Activated CD8-positive, alpha-beta T cell treated with anti-CD3 and anti-CD28 coated beads, Interleukin-2, amount 10 ng/mL, durations not matched to agents 7 days and 5 days (primary cell): ENCODE measurements around the gene UBR2. TPM values are rescaled to one million over a fixed set of nuclear protein-coding genes. Genes with fewer than 3 reads are reported as not detected.
A peak's percentile ranks its signal among the peaks of the same experiment; 100 is the strongest.

Experiments used
- ATAC-seq: fragments of 150-1000 bp; cut with Tn5 transposase; one replicate; pipeline ENCODE4 v1.10.0; 2021; ENCODE audit warnings: moderate library complexity
- CTCF ChIA-PET: fragments of 350-600 bp; sonication (Branson Sonifier 250); formaldehyde crosslinking; loops from one replicate; lab custom pipeline; 2021; ENCODE audit warnings: antibody characterized with exemption; lab: Charles Lee
- POLR2A ChIA-PET: fragments of 350-600 bp; sonication (Branson Sonifier 250); formaldehyde crosslinking; loops from one replicate; lab custom pipeline; 2021; ENCODE audit warnings: antibody characterized with exemption; lab: Charles Lee
- DNase-seq: peaks from one replicate; pipeline ENCODE4 v3.0.0-alpha.2; 2020
- H3K27ac Mint-ChIP-seq: one replicate; pipeline ENCODE4 v1.8.0; 2021; ENCODE audit warnings: mild to moderate bottlenecking, mixed read lengths
- H3K27me3 Mint-ChIP-seq: one replicate; pipeline ENCODE4 v1.8.0; 2021; ENCODE audit warnings: low read depth, mixed read lengths
- H3K36me3 Mint-ChIP-seq: one replicate; pipeline ENCODE4 v1.8.0; 2021; ENCODE audit warnings: low read depth, mixed read lengths
- H3K4me1 Mint-ChIP-seq: one replicate; pipeline ENCODE4 v1.8.0; 2021; ENCODE audit warnings: low read depth, mixed read lengths
- H3K4me3 Mint-ChIP-seq: one replicate; pipeline ENCODE4 v1.8.0; 2021; ENCODE audit warnings: mild to moderate bottlenecking, mixed read lengths
- H3K9me3 Mint-ChIP-seq: one replicate; pipeline ENCODE4 v1.8.0; 2022; ENCODE audit warnings: mixed read lengths; ENCODE audit not compliant: insufficient read depth
- total RNA-seq, 2 experiments: library from RNA; stranded (reverse); gene quantifications; one replicate each; pipeline ENCODE4 v1.2.3, GENCODE V29; 2021

The UBR2 gene
- total RNA-seq, 2 experiments from 2014 or later = 23.6 to 24.8 TPM

DNA sequence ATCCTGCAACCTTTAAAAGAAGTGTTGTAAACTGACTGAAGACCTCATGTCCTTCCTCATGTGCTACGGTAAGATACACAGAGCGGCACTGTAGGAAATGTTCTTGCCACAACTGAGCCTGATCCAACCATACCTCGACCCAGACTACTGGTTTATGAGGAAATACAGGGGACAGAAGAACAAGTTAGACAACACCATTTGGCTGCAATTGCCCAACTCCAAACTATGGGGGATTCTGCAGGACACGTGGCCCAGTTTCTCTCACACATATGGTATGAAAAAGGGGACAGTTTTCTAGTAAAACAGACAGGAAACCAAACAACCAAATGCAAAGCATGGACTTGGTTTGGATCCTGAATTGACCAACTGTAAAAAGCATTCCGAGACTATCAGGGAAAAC, 148.1 kb downstream of the UBR2 start:
- Mint-ChIP-seq H3K4me3 (no peak overlapping the region), H3K27me3 (no peaks in the 10 kb centered on the region), H3K36me3 (peaks cover 2% of the 10 kb centered on the region)

DNA sequence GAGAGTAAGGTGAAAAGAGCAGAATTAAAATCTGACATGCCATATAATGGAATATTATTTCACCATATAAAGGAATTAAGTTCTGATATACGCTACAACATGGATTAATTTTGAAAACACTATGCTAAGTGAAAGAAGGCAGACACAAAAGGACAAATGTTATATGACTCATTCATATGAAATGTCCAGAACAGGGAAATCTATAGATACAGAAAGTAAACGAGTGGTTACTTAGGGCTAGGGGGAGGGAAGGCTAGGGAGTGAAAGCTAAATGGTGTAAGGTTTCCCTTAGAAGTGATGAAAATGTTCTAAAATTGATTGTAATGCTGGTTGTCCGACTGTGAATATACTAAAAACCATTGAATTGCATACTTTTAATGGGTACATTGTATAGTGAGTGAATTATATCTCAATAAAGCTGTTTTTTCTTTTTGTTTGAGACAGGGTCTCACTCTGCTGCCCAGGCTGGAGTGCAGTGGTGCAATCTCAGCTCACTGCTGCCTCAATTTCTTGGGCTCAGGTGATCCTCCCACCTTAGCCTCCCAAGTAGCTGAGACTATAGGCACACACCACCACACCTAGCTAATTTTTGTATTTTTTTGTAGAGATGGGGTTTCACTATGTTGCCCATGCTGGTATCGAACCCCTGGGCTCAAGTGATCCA, 150.4 kb downstream of the UBR2 start:
- DNase-seq (no peak), ATAC-seq (no peak)
- Mint-ChIP-seq H3K9me3 (peaks cover 12% of the 10 kb centered on the region), H3K27me3 (no peaks in the 10 kb centered on the region), H3K4me1 (no peaks in the 10 kb centered on the region), H3K27ac (no peak overlapping the region), H3K36me3 (peaks cover 2% of the 10 kb centered on the region), H3K4me3 (no peak overlapping the region)
- ChIA-PET POLR2A (interaction anchor here (0.6 to 0.7 kb wide), 3 partner anchors 11 to 49 kb away, joined by 3 read pairs; no protein-coding TSS in a partner anchor), CTCF (interaction anchor here (1.3 to 1.7 kb wide), 4 partner anchors 12 to 52 kb away, joined by 3 to 12 read pairs (median 4); no protein-coding TSS in a partner anchor)

More for the DNA sequence above, 148.1 kb downstream of the UBR2 start:
- ATAC-seq = no peak
- POLR2A ChIA-PET = no interaction called here
- Mint-ChIP-seq H3K27ac (no peak overlapping the region), H3K9me3 (peaks cover 12% of the 10 kb centered on the region), H3K4me1 (no peaks in the 10 kb centered on the region)
- DNase-seq = no peak
- CTCF ChIA-PET = interaction anchor here (0.8 to 1.1 kb wide), 2 partner anchors 14 to 50 kb away, joined by 3 read pairs; no protein-coding TSS in a partner anchor

DNA sequence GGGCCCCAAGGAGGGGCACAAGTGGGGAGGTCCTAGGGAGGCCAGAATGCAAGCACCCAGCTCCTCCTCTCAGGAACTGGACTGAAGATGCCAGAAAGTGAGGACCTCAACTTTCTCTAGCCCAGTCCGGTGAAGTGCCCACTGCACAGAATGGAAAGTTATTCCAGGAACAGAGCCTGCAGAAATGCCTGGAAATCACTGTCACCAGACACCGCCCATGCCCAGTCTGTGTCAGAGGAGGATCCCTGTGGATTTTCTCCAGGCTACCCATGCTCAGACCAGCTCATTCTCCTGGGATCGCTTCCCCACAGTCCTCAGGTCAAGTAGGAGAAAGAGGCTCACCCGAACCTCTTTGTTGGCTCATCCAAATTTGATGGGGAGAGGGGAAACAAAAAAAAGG, 152.0 kb downstream of the UBR2 start:
- no peak for DNase-seq
- Mint-ChIP-seq H3K27ac (no peak overlapping the region), H3K4me1 (no peaks in the 10 kb centered on the region), H3K9me3 (peaks cover 12% of the 10 kb centered on the region), H3K36me3 (peaks cover 2% of the 10 kb centered on the region), H3K4me3 (no peak overlapping the region), H3K27me3 (peaks cover 2% of the 10 kb centered on the region)
- ChIA-PET POLR2A (no interaction called here), CTCF (interaction anchor here (0.8 to 1.6 kb wide), 2 partner anchors 10 to 54 kb away, joined by 3 to 4 read pairs; no protein-coding TSS in a partner anchor)
- ATAC-seq = no peak

DNA sequence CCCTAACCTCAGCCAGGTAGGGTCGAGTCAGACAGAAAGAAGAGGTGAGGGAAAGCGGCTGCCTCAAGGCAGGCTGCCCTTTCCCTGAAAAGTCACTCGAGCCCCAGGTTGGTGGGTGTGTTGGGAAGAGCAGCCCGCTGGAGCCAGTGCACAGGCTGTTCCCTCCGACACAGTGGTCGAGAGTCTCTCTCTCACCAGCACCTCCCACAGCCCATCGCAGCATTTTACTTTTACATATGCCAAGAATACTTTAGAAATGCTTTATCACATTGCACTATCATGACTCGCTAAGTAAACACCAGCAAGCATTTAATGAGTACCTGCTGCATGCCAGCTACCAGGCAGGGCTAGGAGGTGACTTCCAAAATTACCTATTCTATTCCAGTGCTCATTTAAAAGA, 156.9 kb downstream of the UBR2 start:
- Mint-ChIP-seq H3K27ac (no peak overlapping the region), H3K27me3 (peaks cover 9% of the 10 kb centered on the region)
- no peak for ATAC-seq

DNA sequence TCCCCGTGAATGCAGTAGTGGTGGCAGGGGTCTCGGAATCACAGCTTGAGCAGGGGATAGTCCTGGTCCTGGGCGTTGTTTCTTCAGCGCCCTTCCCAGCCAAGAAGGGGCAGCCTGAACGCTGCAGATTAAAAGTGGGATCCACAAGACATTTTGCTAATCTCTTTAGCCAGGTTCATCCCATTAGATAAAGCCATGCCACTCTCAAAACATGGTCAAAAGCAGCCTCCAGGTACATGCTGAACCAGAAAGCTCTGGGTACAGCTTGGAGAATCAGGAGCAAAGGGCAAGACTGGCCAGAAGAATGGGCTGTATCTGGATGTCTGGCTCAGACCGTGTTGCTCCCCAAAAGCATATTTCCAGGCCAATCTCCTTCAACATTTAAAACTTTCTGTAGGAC, 158.7 kb downstream of the UBR2 start, which contains the start of gene PRPH2:
TSS of gene PRPH2 (minus strand) at position 101 of the 400 bp plus-strand sequence. CDS start 263 bp downstream, outside the sequence.
- no peak within 1 kb of the TSS for H3K27ac Mint-ChIP-seq
- CTCF ChIA-PET = interaction anchor here (1.6 kb wide), 1 partner anchor 61 kb away, joined by 3 read pairs; no protein-coding TSS in a partner anchor
- H3K9me3 Mint-ChIP-seq = no peaks in the 10 kb centered on the region
- DNase-seq (no peak), ATAC-seq (no peak)
- H3K4me1 Mint-ChIP-seq = peaks cover 18% of the 10 kb centered on the region
- POLR2A ChIA-PET = no interaction called here
- no peak within 1 kb of the TSS for H3K4me3 Mint-ChIP-seq
- H3K36me3 Mint-ChIP-seq = no peaks in the 10 kb centered on the region
- H3K27me3 Mint-ChIP-seq = peaks cover 9% of the 10 kb centered on the region

More for the DNA sequence above, 156.9 kb downstream of the UBR2 start:
- CTCF ChIA-PET = interaction anchor here (1.6 kb wide), 1 partner anchor 59 kb away, joined by 3 read pairs; no protein-coding TSS in a partner anchor
- Mint-ChIP-seq H3K36me3 (no peaks in the 10 kb centered on the region), H3K4me1 (peaks cover under 1% of the 10 kb centered on the region), H3K9me3 (no peaks in the 10 kb centered on the region), H3K4me3 (no peak overlapping the region)
- POLR2A ChIA-PET = no interaction called here
- DNase-seq = no peak

DNA sequence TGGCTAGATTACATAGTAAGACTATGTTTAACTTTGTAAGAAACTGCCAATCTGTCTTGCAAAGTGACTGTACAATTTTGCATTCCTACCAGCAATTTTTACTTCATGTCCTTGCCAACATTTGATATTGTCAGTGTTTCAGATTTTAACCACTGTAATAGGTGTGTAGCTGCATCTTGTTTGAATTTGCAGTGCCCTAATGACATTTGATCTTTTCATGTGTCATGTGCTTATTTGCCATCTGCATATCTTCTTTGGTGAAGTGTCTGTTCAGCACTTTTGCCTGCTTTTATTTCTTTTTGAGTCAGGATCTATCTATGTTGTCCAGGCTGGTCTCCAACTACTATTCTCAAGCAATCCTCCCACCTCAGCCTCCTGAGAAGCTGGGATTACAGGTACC, 161.0 kb downstream of the UBR2 start:
- H3K9me3 Mint-ChIP-seq = no peaks in the 10 kb centered on the region
- no peaks in the 10 kb centered on the region for H3K36me3 Mint-ChIP-seq
- no peak overlapping the region for H3K4me3 Mint-ChIP-seq
- ChIA-PET POLR2A (interaction anchor here (0.5 to 3.3 kb wide), 2 partner anchors 11 to 21 kb away, joined by 3 to 18 read pairs; partner anchors contain the start of gene TBCC), CTCF (interaction anchor here (1.0 to 7.6 kb wide), 6 partner anchors 20 to 177 kb away, joined by 3 to 135 read pairs (median 22); partner anchors contain the start of genes RPL7L1 and UBR2)
- H3K27ac Mint-ChIP-seq = no peak overlapping the region
- DNase-seq (no peak), ATAC-seq (no peak)
- peaks cover 7% of the 10 kb centered on the region for H3K27me3 Mint-ChIP-seq
- peaks cover 19% of the 10 kb centered on the region for H3K4me1 Mint-ChIP-seq

DNA sequence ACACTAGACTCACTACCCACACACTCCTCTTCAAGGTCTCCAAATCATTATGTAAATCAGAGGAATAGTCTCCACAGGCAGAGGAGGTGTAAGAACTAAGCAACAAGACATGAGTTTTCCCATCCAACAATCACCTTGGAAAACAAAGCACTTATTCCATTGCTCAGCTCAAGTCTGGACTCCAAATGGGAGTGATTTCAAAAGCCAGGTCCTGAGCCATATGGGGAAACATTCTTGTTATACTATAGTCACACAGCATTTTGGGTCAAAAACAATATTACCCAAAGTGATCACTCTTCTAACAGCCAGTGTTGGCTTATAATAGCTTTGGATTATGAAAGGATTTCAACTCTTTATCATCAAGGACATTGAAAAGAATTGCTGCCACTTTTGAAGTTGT, 162.2 kb downstream of the UBR2 start:
- DNase-seq (no peak), ATAC-seq (no peak)
- H3K4me1 Mint-ChIP-seq = peaks cover 19% of the 10 kb centered on the region
- H3K9me3 Mint-ChIP-seq = no peaks in the 10 kb centered on the region
- peak overlapping the region; percentile 71 for H3K4me3 Mint-ChIP-seq
- POLR2A ChIA-PET = interaction anchor here (0.6 to 3.3 kb wide), 9 partner anchors 20 to 476 kb away, joined by 3 to 18 read pairs (median 6); partner anchors contain the start of genes RPL7L1 and TBCC
- CTCF ChIA-PET = interaction anchor here (0.6 to 7.6 kb wide), 49 partner anchors 10 to 511 kb away, joined by 3 to 135 read pairs (median 4); partner anchors contain the start of genes RPL7L1 and TBCC
- peak overlapping the region; percentile 92 for H3K27ac Mint-ChIP-seq
- H3K27me3 Mint-ChIP-seq = peaks cover 7% of the 10 kb centered on the region
- H3K36me3 Mint-ChIP-seq = no peaks in the 10 kb centered on the region

DNA sequence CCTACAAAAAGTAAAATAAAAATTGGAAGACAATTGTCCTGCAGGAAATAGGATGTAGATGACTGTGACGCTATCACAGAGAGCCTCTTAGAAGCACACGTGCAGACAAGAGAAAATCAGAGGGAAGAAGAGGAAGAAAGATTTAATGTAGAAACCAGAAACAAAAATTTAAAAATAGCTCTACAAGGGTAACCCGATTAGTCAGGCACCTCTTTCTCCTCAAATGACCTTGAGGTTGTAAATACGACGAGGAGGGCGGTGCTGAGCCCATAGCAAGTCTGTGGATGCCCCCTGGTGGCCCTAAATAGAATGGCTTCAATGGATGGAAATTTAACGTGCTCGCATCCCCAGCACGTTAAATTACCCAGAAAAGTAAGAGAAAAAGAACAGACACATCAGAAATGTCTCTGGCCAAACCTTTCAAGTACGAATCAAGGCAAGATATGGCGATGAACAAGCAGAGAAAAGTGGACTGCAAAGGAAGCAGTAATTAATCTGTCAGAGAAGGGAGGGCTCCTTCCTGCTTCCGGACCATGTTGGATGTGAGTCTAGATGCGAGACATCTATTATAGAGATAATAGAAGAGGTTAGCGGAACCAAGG, 162.8 kb downstream of the UBR2 start:
- ChIA-PET POLR2A (interaction anchor here (0.7 to 3.3 kb wide), 12 partner anchors 17 to 164 kb away, joined by 3 to 18 read pairs (median 5); partner anchors contain the start of genes RPL7L1 and TBCC), CTCF (interaction anchor here (0.6 to 7.6 kb wide), 49 partner anchors 9 to 512 kb away, joined by 3 to 135 read pairs (median 4); partner anchors contain the start of genes RPL7L1 and TBCC)
- H3K4me1 Mint-ChIP-seq = peaks cover 19% of the 10 kb centered on the region
- ATAC-seq = peak; percentile 94
- peak; percentile 85 for DNase-seq
- H3K27ac Mint-ChIP-seq = peak overlapping the region; percentile 92
- peak overlapping the region; percentile 71 for H3K4me3 Mint-ChIP-seq
- peaks cover 2% of the 10 kb centered on the region for H3K27me3 Mint-ChIP-seq
- H3K9me3 Mint-ChIP-seq = no peaks in the 10 kb centered on the region
- no peaks in the 10 kb centered on the region for H3K36me3 Mint-ChIP-seq

DNA sequence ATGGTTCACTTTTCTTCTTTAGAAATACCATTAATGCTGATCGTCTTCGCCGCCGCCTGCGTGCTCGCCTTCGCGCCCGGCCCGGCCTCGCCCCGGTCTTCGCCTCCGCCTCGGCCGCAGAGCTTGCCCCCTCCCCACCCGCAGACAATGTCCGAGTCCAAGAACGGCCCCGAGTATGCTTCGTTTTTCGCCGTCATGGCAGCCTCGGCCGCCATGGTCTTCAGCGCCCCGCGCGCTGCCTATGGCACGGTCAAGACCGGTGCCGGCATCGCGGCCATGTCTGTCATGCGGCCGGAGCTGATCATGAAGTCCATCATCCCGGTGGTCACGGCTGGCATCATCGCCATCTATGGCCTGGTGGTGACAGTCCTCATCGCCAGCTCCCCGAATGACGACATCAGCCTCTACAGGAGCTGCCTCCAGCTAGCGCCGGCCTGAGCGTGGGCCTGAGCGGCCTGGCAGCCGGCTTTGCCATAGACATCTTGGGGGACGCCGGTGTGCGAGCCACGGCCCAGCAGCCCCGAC, 163.3 kb downstream of the UBR2 start:
- Mint-ChIP-seq H3K27ac (peak overlapping the region; percentile 92), H3K4me1 (peaks cover 19% of the 10 kb centered on the region), H3K36me3 (no peaks in the 10 kb centered on the region), H3K9me3 (no peaks in the 10 kb centered on the region), H3K27me3 (no peaks in the 10 kb centered on the region), H3K4me3 (peak overlapping the region; percentile 71)
- ATAC-seq (peak; percentile 5), DNase-seq (no peak)
- POLR2A ChIA-PET = interaction anchor here (0.7 to 3.3 kb wide), 7 partner anchors 17 to 154 kb away, joined by 3 to 18 read pairs (median 5); partner anchors contain the start of genes RPL7L1 and TBCC
- CTCF ChIA-PET = interaction anchor here (0.7 to 7.6 kb wide), 27 partner anchors 13 to 513 kb away, joined by 3 to 135 read pairs (median 4); partner anchors contain the start of genes RPL7L1 and TBCC

DNA sequence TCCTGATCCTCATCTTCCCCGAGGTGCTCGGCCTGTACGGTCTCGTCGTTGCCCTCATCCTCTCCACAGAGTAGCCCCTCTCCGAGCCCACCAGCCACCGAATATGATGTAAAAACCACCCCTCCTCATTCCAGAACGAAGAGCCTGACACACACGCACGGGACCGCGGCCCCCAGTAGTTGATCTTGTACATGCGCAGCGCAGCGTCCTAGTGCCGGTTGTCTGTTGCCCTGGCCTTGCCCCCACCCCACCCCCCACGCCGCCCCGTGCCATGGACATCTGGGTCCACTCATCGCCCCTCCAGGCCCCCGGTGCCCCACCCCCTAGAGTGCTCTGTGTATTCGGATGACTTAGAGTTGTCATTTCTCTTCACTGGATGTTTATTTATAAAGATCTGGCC, 163.8 kb downstream of the UBR2 start:
- H3K36me3 Mint-ChIP-seq = no peaks in the 10 kb centered on the region
- H3K27me3 Mint-ChIP-seq = no peaks in the 10 kb centered on the region
- no peak for ATAC-seq
- peak overlapping the region; percentile 71 for H3K4me3 Mint-ChIP-seq
- peak overlapping the region; percentile 92 for H3K27ac Mint-ChIP-seq
- H3K9me3 Mint-ChIP-seq = no peaks in the 10 kb centered on the region
- peaks cover 19% of the 10 kb centered on the region for H3K4me1 Mint-ChIP-seq
- ChIA-PET POLR2A (interaction anchor here (0.7 to 3.3 kb wide), 8 partner anchors 16 to 154 kb away, joined by 3 to 18 read pairs (median 4); partner anchors contain the start of genes RPL7L1 and TBCC), CTCF (interaction anchor here (0.7 to 7.6 kb wide), 13 partner anchors 13 to 151 kb away, joined by 3 to 135 read pairs (median 12); partner anchors contain the start of genes RPL7L1 and TBCC)
- no peak for DNase-seq

DNA sequence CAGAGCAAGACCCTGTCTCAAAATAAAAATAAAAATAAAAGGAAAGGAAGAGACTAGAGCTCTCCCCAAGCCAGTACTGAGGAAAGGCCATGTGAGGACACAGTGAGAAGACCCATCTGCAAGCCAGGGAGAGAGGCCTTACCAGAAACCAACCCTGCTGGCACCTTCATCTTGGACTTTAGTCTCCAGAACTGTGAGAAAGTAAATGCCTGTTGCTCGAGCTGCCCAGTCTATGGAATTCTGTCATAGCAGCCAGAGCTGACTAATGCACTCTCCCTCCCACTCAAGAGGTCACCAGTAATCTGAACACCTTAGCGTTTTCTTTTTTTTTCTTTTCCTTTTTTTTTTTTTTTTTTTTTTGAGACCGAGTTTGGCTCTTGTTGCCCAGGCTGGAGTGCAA, 165.9 kb downstream of the UBR2 start:
- Mint-ChIP-seq H3K4me1 (peaks cover 19% of the 10 kb centered on the region), H3K36me3 (no peaks in the 10 kb centered on the region), H3K27me3 (no peaks in the 10 kb centered on the region), H3K27ac (no peak overlapping the region), H3K4me3 (no peak overlapping the region), H3K9me3 (no peaks in the 10 kb centered on the region)
- CTCF ChIA-PET = interaction anchor here (0.6 to 7.6 kb wide), 7 partner anchors 16 to 414 kb away, joined by 3 to 135 read pairs (median 3); partner anchors contain the start of gene TBCC
- no peak for ATAC-seq
- no peak for DNase-seq
- POLR2A ChIA-PET = interaction anchor here (0.9 to 4.0 kb wide), 2 partner anchors 16 to 150 kb away, joined by 4 to 17 read pairs; partner anchors contain the start of genes RPL7L1 and TBCC
